ENCODE results near the gene C1QTNF9. TPM values are rescaled to one million over a fixed set of nuclear protein-coding genes. Genes with fewer than 3 reads are reported as not detected.
"Not testable (repeated sequence)": the region's sequence is repeated elsewhere in the genome, so short reads cannot be mapped to it uniquely, and the experiment has no call there.

C1QTNF9 gene
- polyA plus RNA-seq, 1 experiment = not detected

GRCh38 chr13:24353736-24354135 lies 44.4 kb downstream of the C1QTNF9 start:
- H3K4me3 ChIP-seq (ENCODE audit: low read depth, low read length) = no peak overlapping the region
- no peaks in the 10 kb centered on the region for H3K27me3 ChIP-seq (ENCODE audit: control insufficient read depth, insufficient read depth, low read length)
- CTCF ChIA-PET = interaction anchor here (0.9 kb wide), 1 partner anchor 40 kb away, joined by 3 read pairs; no protein-coding TSS in a partner anchor
- TF ChIP-seq CTCF (IDR thresholded peaks at IDR 0.05; ENCODE audit: insufficient read depth, low read depth, low read length) = no peak
- H3K36me3 ChIP-seq (ENCODE audit: control insufficient read depth, insufficient read depth, low read length) = no peaks in the 10 kb centered on the region
- POLR2A ChIA-PET = no interaction called here
- DNase-seq (ENCODE audit: low read depth) = no peak

GRCh38 chr13:24355103-24355502 lies 45.7 kb downstream of the C1QTNF9 start:
- no peak for DNase-seq (ENCODE audit: low read depth)
- Histone ChIP-seq H3K4me3 (ENCODE audit: low read depth, low read length) (no peak overlapping the region), H3K36me3 (ENCODE audit: control insufficient read depth, insufficient read depth, low read length) (no peaks in the 10 kb centered on the region), H3K27me3 (ENCODE audit: control insufficient read depth, insufficient read depth, low read length) (no peaks in the 10 kb centered on the region)
- TF ChIP-seq CTCF (IDR thresholded peaks at IDR 0.05; ENCODE audit: insufficient read depth, low read depth, low read length) = no peak
- ChIA-PET CTCF (no interaction called here), POLR2A (no interaction called here)

GRCh38 chr13:24356270-24356669 lies 46.9 kb downstream of the C1QTNF9 start:
- ChIA-PET CTCF (no interaction called here), POLR2A (no interaction called here)
- Histone ChIP-seq H3K27me3 (ENCODE audit: control insufficient read depth, insufficient read depth, low read length) (no peaks in the 10 kb centered on the region), H3K36me3 (ENCODE audit: control insufficient read depth, insufficient read depth, low read length) (no peaks in the 10 kb centered on the region), H3K4me3 (ENCODE audit: low read depth, low read length) (no peak overlapping the region)
- TF ChIP-seq CTCF (IDR thresholded peaks at IDR 0.05; ENCODE audit: insufficient read depth, low read depth, low read length) = no peak
- DNase-seq (ENCODE audit: low read depth) = no peak

DNA sequence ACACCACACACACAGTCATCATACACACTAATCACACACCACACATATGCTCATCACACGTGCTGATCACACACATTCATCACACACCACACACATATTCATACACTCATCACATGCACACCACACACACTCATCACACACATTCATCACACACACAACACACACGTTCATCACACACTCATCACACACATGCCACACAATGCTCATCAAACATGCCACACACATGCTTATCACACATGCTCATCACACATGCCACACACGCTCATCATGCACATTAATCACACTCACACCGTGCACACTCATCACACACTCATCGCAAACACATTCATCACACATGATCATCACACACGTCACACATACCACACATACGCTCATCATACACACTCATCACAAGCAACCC lies 47.5 kb downstream of the C1QTNF9 start:
- Histone ChIP-seq H3K27me3 (ENCODE audit: control insufficient read depth, insufficient read depth, low read length) (no peaks in the 10 kb centered on the region), H3K36me3 (ENCODE audit: control insufficient read depth, insufficient read depth, low read length) (no peaks in the 10 kb centered on the region), H3K4me3 (ENCODE audit: low read depth, low read length) (no peak overlapping the region)
- CTCF ChIA-PET = no interaction called here
- no peak for TF ChIP-seq CTCF (IDR thresholded peaks at IDR 0.05; ENCODE audit: insufficient read depth, low read depth, low read length)
- POLR2A ChIA-PET = no interaction called here
- DNase-seq (ENCODE audit: low read depth) = no peak

- POLR2A ChIA-PET = no interaction called here
- Histone ChIP-seq H3K4me3 (ENCODE audit: low read depth, low read length) (no peak overlapping the region), H3K27me3 (ENCODE audit: control insufficient read depth, insufficient read depth, low read length) (no peaks in the 10 kb centered on the region), H3K36me3 (ENCODE audit: control insufficient read depth, insufficient read depth, low read length) (no peaks in the 10 kb centered on the region)
- CTCF ChIA-PET = no interaction called here
- DNase-seq (ENCODE audit: low read depth) = no peak
- no peak for TF ChIP-seq CTCF (IDR thresholded peaks at IDR 0.05; ENCODE audit: insufficient read depth, low read depth, low read length)
Observed at GRCh38 chr13:24357756-24358155, 48.4 kb downstream of the C1QTNF9 start.

GRCh38 chr13:24358836-24359235 lies 49.5 kb downstream of the C1QTNF9 start:
- POLR2A ChIA-PET = interaction anchor here (0.7 kb wide), 1 partner anchor 87 kb away, joined by 3 read pairs; no protein-coding TSS in a partner anchor
- H3K27me3 ChIP-seq (ENCODE audit: control insufficient read depth, insufficient read depth, low read length); DNase-seq (ENCODE audit: low read depth); H3K36me3 ChIP-seq (ENCODE audit: control insufficient read depth, insufficient read depth, low read length); H3K4me3 ChIP-seq (ENCODE audit: low read depth, low read length); CTCF ChIA-PET: not testable (repeated sequence)

DNA sequence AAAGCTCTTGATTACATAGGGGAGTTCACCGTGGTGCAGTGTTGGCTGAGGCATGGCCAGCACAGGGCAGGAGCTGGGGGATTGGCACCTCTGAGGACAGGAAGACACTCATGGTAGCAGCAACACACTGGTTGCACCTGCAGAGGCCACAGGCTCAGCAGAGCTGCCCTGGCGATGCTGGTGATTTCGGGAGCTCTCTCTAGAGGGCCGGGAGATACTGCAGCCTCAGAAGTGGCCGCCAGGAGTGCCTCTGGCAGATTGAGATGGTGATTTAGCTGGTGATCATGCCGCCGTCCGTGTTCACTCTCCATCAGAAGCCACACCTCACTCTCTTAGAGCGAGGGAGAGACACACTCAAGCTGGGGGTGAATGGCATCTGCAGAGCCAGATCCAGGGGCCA lies 49.9 kb downstream of the C1QTNF9 start:
- H3K36me3 ChIP-seq (ENCODE audit: control insufficient read depth, insufficient read depth, low read length); H3K4me3 ChIP-seq (ENCODE audit: low read depth, low read length); CTCF ChIA-PET; H3K27me3 ChIP-seq (ENCODE audit: control insufficient read depth, insufficient read depth, low read length); DNase-seq (ENCODE audit: low read depth): not testable (repeated sequence)
- POLR2A ChIA-PET = interaction anchor here (0.7 kb wide), 1 partner anchor 88 kb away, joined by 3 read pairs; no protein-coding TSS in a partner anchor
